ENCODE measurements around the gene RIN3. TPM values are rescaled to one million over a fixed set of nuclear protein-coding genes. Genes with fewer than 3 reads are reported as not detected.

RIN3 gene
- total and polyA plus RNA-seq, 7 experiments from 2014 or later = 27.2 to 182 (median 114) TPM

GRCh38 chr14:92694807-92695206, 181.2 kb downstream of the RIN3 start:
- POLR2A ChIA-PET = no interaction called here
- peaks cover 0 to 27% (median 0%) of the 10 kb centered on the region in 5 donors for H3K27me3 Mint-ChIP-seq
- no peaks in the 10 kb centered on the region for H3K36me3 Mint-ChIP-seq
- peaks cover 0 to 2% (median 0%) of the 10 kb centered on the region in 11 donors for H3K9me3 Mint-ChIP-seq
- no peak for ATAC-seq
- Histone ChIP-seq H3K9me3 (ENCODE audit: control insufficient read depth in 2 of 3, low read length in 3 of 3) (no peaks in the 10 kb centered on the region), H3K36me3 (ENCODE audit: control insufficient read depth in 2 of 3, insufficient read depth in 3 of 3, low read length in 3 of 3) (peaks cover 0 to 13% (median 5%) of the 10 kb centered on the region in 3 experiments), H3K4me1 (ENCODE audit: control insufficient read depth in 2 of 2, insufficient read depth in 2 of 2, low read length in 2 of 2) (peaks cover 8 to 19% of the 10 kb centered on the region in 2 donors), H3K4me3 (ENCODE audit: low read length) (no peak overlapping the region), H3K27ac (ENCODE audit: low read depth, low read length) (no peak overlapping the region), H3K27me3 (ENCODE audit: control insufficient read depth in 2 of 2, insufficient read depth in 2 of 2, low read length in 2 of 2) (no peaks in the 10 kb centered on the region)
- peaks cover 8 to 53% (median 42%) of the 10 kb centered on the region in 7 donors for H3K4me1 Mint-ChIP-seq
- H3K27ac Mint-ChIP-seq = peak overlapping the region in 6 of 9 donors; percentile 34 to 90 (median 72)
- H3K4me3 Mint-ChIP-seq = no peak overlapping the region
- no peak for DNase-seq
- intact Hi-C loops (cut with micrococcal nuclease) = loop anchor here in 1 of 2 donors (5.0 kb wide), 1 partner anchor 52 kb away; the partner anchor contains the start of gene LGMN
- CTCF ChIA-PET = no interaction called here

- H3K4me1 ChIP-seq (ENCODE audit: control insufficient read depth in 2 of 2, insufficient read depth in 2 of 2, low read length in 2 of 2) = peaks cover 8 to 19% of the 10 kb centered on the region in 2 donors
- ChIA-PET POLR2A (no interaction called here), CTCF (no interaction called here)
- peaks cover 8 to 53% (median 42%) of the 10 kb centered on the region in 7 donors for H3K4me1 Mint-ChIP-seq
- no peaks in the 10 kb centered on the region for H3K9me3 ChIP-seq (ENCODE audit: control insufficient read depth in 2 of 3, low read length in 3 of 3)
- no peaks in the 10 kb centered on the region for H3K36me3 Mint-ChIP-seq
- ATAC-seq (no peak), DNase-seq (no peak)
- H3K27ac ChIP-seq (ENCODE audit: low read depth, low read length) = no peak overlapping the region
- peaks cover 0 to 27% (median 0%) of the 10 kb centered on the region in 5 donors for H3K27me3 Mint-ChIP-seq
- no peaks in the 10 kb centered on the region for H3K27me3 ChIP-seq (ENCODE audit: control insufficient read depth in 2 of 2, insufficient read depth in 2 of 2, low read length in 2 of 2)
- peaks cover 0 to 5% (median 5%) of the 10 kb centered on the region in 3 experiments for H3K36me3 ChIP-seq (ENCODE audit: control insufficient read depth in 2 of 3, insufficient read depth in 3 of 3, low read length in 3 of 3)
- intact Hi-C loops (cut with micrococcal nuclease) = no loop called here
- no peak overlapping the region for H3K4me3 ChIP-seq (ENCODE audit: low read length)
- peak overlapping the region in 3 of 9 donors; percentile 17 to 89 (median 58) for H3K27ac Mint-ChIP-seq
- no peak overlapping the region for H3K4me3 Mint-ChIP-seq
- H3K9me3 Mint-ChIP-seq = peaks cover 0 to 2% (median 0%) of the 10 kb centered on the region in 11 donors
Observed at GRCh38 chr14:92695562-92695961, 182.0 kb downstream of the RIN3 start.

GRCh38 chr14:92696366-92696765, 182.8 kb downstream of the RIN3 start:
- intact Hi-C loops (cut with micrococcal nuclease) = no loop called here
- peaks cover 0 to 32% (median 0%) of the 10 kb centered on the region in 5 donors for H3K27me3 Mint-ChIP-seq
- no peak overlapping the region for H3K27ac ChIP-seq (ENCODE audit: low read depth, low read length)
- H3K36me3 ChIP-seq (ENCODE audit: control insufficient read depth in 2 of 3, insufficient read depth in 3 of 3, low read length in 3 of 3) = no peaks in the 10 kb centered on the region
- peaks cover 8 to 19% of the 10 kb centered on the region in 2 donors for H3K4me1 ChIP-seq (ENCODE audit: control insufficient read depth in 2 of 2, insufficient read depth in 2 of 2, low read length in 2 of 2)
- H3K4me3 ChIP-seq (ENCODE audit: low read length) = no peak overlapping the region
- no peak for DNase-seq
- ChIA-PET POLR2A (no interaction called here), CTCF (no interaction called here)
- H3K36me3 Mint-ChIP-seq = no peaks in the 10 kb centered on the region
- peaks cover 0 to 2% (median 0%) of the 10 kb centered on the region in 11 donors for H3K9me3 Mint-ChIP-seq
- H3K27me3 ChIP-seq (ENCODE audit: control insufficient read depth in 2 of 2, insufficient read depth in 2 of 2, low read length in 2 of 2) = no peaks in the 10 kb centered on the region
- H3K4me3 Mint-ChIP-seq = no peak overlapping the region
- peak; percentile 23 for ATAC-seq
- peaks cover 8 to 53% (median 42%) of the 10 kb centered on the region in 7 donors for H3K4me1 Mint-ChIP-seq
- no peaks in the 10 kb centered on the region for H3K9me3 ChIP-seq (ENCODE audit: control insufficient read depth in 2 of 3, low read length in 3 of 3)
- peak overlapping the region in 3 of 9 donors; percentile 43 to 89 (median 86) for H3K27ac Mint-ChIP-seq

- intact Hi-C loops (cut with micrococcal nuclease) = no loop called here
- H3K27me3 Mint-ChIP-seq = peaks cover 0 to 33% (median 0%) of the 10 kb centered on the region in 5 donors
- peaks cover 0 to 3% (median 0%) of the 10 kb centered on the region in 5 donors for H3K36me3 Mint-ChIP-seq
- Histone ChIP-seq H3K27me3 (ENCODE audit: control insufficient read depth in 2 of 2, insufficient read depth in 2 of 2, low read length in 2 of 2) (no peaks in the 10 kb centered on the region), H3K4me3 (ENCODE audit: low read length) (no peak overlapping the region), H3K27ac (ENCODE audit: low read depth, low read length) (no peak overlapping the region), H3K9me3 (ENCODE audit: control insufficient read depth in 2 of 3, low read length in 3 of 3) (no peaks in the 10 kb centered on the region), H3K4me1 (ENCODE audit: control insufficient read depth in 2 of 2, insufficient read depth in 2 of 2, low read length in 2 of 2) (peaks cover 0 to 8% of the 10 kb centered on the region in 2 donors), H3K36me3 (ENCODE audit: control insufficient read depth in 2 of 3, insufficient read depth in 3 of 3, low read length in 3 of 3) (peaks cover 0 to 2% (median 0%) of the 10 kb centered on the region in 3 experiments)
- H3K4me3 Mint-ChIP-seq = no peak overlapping the region
- peaks cover 0 to 2% (median 0%) of the 10 kb centered on the region in 11 donors for H3K9me3 Mint-ChIP-seq
- ChIA-PET POLR2A (no interaction called here), CTCF (interaction anchor here (0.8 kb wide), 1 partner anchor 1100 kb away, joined by 4 read pairs; no protein-coding TSS in a partner anchor)
- H3K4me1 Mint-ChIP-seq = peaks cover 0 to 41% (median 31%) of the 10 kb centered on the region in 7 donors
- ATAC-seq (no peak), DNase-seq (no peak)
- H3K27ac Mint-ChIP-seq = no peak overlapping the region
Observed at GRCh38 chr14:92698393-92698792, 184.8 kb downstream of the RIN3 start.

- Histone ChIP-seq H3K4me3 (ENCODE audit: low read length) (no peak overlapping the region), H3K27me3 (ENCODE audit: control insufficient read depth in 2 of 2, insufficient read depth in 2 of 2, low read length in 2 of 2) (no peaks in the 10 kb centered on the region), H3K4me1 (ENCODE audit: control insufficient read depth in 2 of 2, insufficient read depth in 2 of 2, low read length in 2 of 2) (no peaks in the 10 kb centered on the region), H3K36me3 (ENCODE audit: control insufficient read depth in 2 of 3, insufficient read depth in 3 of 3, low read length in 3 of 3) (peaks cover 0 to 18% (median 0%) of the 10 kb centered on the region in 3 experiments), H3K9me3 (ENCODE audit: control insufficient read depth in 2 of 3, low read length in 3 of 3) (no peaks in the 10 kb centered on the region), H3K27ac (ENCODE audit: low read depth, low read length) (no peak overlapping the region)
- Mint-ChIP-seq H3K27me3 (peaks cover 0 to 21% (median 0%) of the 10 kb centered on the region in 5 donors), H3K27ac (no peak overlapping the region), H3K4me3 (no peak overlapping the region), H3K4me1 (peaks cover 0 to 19% (median 8%) of the 10 kb centered on the region in 7 donors), H3K36me3 (peaks cover 0 to 27% (median 21%) of the 10 kb centered on the region in 5 donors), H3K9me3 (no peaks in the 10 kb centered on the region)
- DNase-seq = no peak
- no peak for ATAC-seq
- ChIA-PET CTCF (no interaction called here), POLR2A (no interaction called here)
- intact Hi-C loops (cut with micrococcal nuclease) = no loop called here
Observed at GRCh38 chr14:92701826-92702225, 188.2 kb downstream of the RIN3 start.

GRCh38 chr14:92702441-92702918, 188.9 kb downstream of the RIN3 start:
- Histone ChIP-seq H3K36me3 (ENCODE audit: control insufficient read depth in 2 of 3, insufficient read depth in 3 of 3, low read length in 3 of 3) (peaks cover 0 to 20% (median 0%) of the 10 kb centered on the region in 3 experiments), H3K4me1 (ENCODE audit: control insufficient read depth in 2 of 2, insufficient read depth in 2 of 2, low read length in 2 of 2) (no peaks in the 10 kb centered on the region), H3K9me3 (ENCODE audit: control insufficient read depth in 2 of 3, low read length in 3 of 3) (no peaks in the 10 kb centered on the region), H3K27me3 (ENCODE audit: control insufficient read depth in 2 of 2, insufficient read depth in 2 of 2, low read length in 2 of 2) (no peaks in the 10 kb centered on the region), H3K27ac (ENCODE audit: low read depth, low read length) (no peak overlapping the region), H3K4me3 (ENCODE audit: low read length) (no peak overlapping the region)
- ChIA-PET POLR2A (no interaction called here), CTCF (no interaction called here)
- Mint-ChIP-seq H3K4me1 (peaks cover 0 to 17% (median 2%) of the 10 kb centered on the region in 7 donors), H3K27ac (no peak overlapping the region), H3K36me3 (peaks cover 0 to 32% (median 26%) of the 10 kb centered on the region in 5 donors), H3K4me3 (no peak overlapping the region), H3K9me3 (no peaks in the 10 kb centered on the region), H3K27me3 (peaks cover 0 to 16% (median 0%) of the 10 kb centered on the region in 5 donors)
- intact Hi-C loops (cut with micrococcal nuclease) = no loop called here
- DNase-seq (no peak), ATAC-seq (peak; percentile 19)

GRCh38 chr14:92703516-92703915, 189.9 kb downstream of the RIN3 start:
- Histone ChIP-seq H3K4me1 (ENCODE audit: control insufficient read depth in 2 of 2, insufficient read depth in 2 of 2, low read length in 2 of 2) (no peaks in the 10 kb centered on the region), H3K36me3 (ENCODE audit: control insufficient read depth in 2 of 3, insufficient read depth in 3 of 3, low read length in 3 of 3) (peaks cover 0 to 20% (median 0%) of the 10 kb centered on the region in 3 experiments), H3K27ac (ENCODE audit: low read depth, low read length) (no peak overlapping the region), H3K27me3 (ENCODE audit: control insufficient read depth in 2 of 2, insufficient read depth in 2 of 2, low read length in 2 of 2) (no peaks in the 10 kb centered on the region), H3K9me3 (ENCODE audit: control insufficient read depth in 2 of 3, low read length in 3 of 3) (no peaks in the 10 kb centered on the region), H3K4me3 (ENCODE audit: low read length) (no peak overlapping the region)
- Mint-ChIP-seq H3K4me3 (no peak overlapping the region), H3K9me3 (no peaks in the 10 kb centered on the region), H3K4me1 (peaks cover 0 to 17% (median 0%) of the 10 kb centered on the region in 7 donors), H3K36me3 (peaks cover 0 to 32% (median 26%) of the 10 kb centered on the region in 5 donors), H3K27ac (peak overlapping the region in 1 of 9 donors; percentile 56), H3K27me3 (peaks cover 0 to 9% (median 0%) of the 10 kb centered on the region in 5 donors)
- ATAC-seq (no peak), DNase-seq (no peak)
- CTCF ChIA-PET = no interaction called here
- POLR2A ChIA-PET = no interaction called here
- intact Hi-C loops (cut with micrococcal nuclease) = no loop called here

Data from naive thymus-derived CD4-positive, alpha-beta T cell (primary cell).